NCI-H1048 (cell line): ENCODE measurements around the gene GDAP1L1.
"Not testable (repeated sequence)": the region's sequence is repeated elsewhere in the genome, so short reads cannot be mapped to it uniquely, and the experiment has no call there.

Source experiments
- DNase-seq: peaks from one replicate; lab custom pipeline; 2025; lab: John Stamatoyannopoulos, UW

GDAP1L1 gene

DNA sequence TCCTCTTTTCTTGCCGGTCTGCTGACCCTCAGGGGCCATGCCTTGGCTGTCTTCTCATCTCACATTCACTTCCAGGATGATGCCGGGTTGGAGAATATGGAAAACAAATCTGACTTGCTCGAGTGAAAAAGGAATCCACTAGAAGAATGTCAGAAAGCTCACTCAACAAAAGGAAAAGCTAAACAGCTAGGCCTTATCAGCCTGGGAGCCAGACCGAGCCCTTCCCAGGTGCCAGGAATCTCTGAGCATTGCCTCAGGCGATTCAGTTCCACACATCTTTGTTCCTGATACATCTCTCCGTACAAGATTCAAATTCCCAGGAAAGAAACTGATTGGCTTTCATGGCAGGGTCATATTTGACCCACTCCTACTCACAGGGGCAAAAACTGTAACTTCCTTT lies 27.3 kb upstream of the GDAP1L1 start:
- DNase-seq, result no peak

DNA sequence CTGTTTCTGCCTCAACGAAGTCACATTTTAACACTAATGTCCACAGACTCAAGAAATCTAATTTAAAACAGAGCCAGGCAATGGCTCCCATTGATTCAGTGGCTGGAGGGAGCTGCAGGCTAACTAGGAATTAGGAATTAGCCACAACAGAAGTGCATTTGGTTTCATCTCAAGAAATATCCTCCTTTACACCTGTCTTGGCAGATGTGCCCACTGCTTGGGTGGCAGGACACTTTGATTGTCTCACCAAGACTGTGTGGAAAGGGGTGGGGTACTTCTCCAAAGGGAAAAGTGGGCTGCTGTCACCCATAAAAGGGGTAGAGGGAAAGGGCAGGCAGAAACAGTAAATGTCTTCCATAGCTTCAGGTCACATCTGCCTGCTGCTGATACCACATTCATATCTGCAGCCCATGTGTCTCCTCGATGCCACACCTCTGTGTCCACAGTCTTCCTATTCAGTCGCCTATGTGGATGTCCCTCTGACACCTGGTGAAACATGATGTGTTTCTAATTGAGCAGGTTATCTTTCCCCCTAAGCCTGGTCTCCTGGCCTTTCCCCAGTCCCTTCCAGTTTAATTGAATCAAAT lies 25.6 kb upstream of the GDAP1L1 start:
- DNase-seq, result no peak

DNA sequence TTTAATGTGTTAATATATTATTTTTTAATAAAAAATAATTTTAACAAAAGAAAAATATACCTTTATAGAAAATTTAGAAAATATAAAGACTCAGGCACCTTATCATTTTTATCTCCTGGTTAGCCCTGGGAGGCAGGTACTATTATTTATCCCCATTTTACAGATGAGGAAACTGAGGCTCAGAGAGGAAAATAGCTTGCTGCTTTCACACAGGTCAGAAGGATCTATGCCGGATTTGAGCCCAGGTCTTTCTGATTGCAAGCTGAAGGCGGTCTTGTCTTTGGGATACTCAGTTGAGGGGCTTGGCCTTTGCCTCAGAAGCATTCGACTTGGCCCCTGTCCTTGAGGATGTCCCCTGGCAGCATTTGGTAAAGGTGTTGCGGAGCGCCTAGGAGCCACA lies 25.1 kb upstream of the GDAP1L1 start:
- no peak for DNase-seq

DNA sequence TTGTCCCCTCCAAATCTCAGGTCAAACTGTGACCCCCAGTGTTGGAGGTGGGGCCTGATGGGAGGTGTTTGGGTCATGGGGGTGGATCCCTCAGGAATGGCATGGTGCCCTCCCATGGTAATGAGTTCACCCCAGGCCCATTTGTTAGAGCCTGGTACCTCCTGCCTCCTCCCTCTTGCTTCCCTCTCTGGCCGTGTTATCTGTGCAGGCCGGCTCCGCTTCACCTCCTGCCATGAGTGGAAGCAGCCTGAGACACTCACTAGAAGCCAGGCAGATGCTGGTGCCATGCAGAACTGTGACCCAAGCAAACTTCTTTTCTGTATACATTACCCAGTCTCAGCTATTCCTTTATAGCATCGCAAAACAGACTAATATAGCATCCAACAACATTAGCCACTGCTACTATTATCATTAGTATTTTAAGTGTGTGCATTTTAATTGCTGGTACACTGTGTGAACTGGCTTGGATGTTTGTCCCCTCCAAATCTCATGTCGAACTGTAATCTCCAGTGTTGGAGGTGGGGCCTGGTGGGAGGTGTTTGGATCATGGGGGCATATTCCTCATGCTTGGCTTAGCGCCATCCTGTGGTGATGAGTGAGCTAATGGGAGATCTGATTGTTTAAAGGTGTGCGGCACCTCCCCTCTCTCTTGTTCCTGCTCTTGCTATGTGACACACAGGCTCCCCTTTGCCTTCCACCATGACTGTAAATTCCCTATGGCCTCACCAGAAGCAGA lies 24.3 kb upstream of the GDAP1L1 start:
- no peak for DNase-seq

DNA sequence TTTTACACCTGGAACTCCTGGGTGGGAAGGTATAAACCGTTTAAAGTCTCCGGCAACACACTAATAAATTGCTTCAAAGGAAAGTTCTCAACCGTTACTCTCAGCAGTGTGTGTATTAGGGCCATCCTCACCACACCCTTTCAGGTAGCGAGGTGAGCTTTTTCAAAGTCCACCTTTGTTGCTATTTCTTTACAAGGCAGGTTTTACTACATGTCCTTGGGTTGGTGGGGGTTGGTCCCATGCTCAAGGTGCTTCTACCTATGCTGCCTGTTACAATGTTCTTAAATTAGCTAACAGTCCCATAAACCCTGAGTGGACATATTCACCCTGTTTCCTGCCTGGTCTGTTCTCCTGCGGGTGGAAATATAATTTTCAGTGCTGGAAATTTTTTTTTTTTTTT lies 23.4 kb upstream of the GDAP1L1 start:
- no peak for DNase-seq

DNA sequence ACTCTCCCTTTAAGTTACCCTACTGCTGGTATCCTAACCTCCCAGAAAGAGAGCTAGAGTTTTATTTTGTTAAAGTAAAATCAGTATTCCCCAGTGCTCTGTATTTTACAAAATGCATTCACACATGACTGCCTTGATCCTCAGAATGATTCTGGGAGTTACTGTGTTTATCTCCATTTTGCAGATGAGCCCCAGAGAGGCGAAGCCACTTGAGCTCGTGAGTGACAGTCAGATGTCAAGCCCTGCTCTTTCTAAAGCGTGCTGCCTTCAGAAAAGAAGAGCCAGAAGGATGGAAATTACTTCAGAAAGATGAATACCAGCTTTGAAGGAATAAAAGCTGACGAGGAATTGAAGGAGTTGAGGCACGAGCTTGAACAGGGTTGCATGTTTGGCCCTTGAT lies 22.5 kb upstream of the GDAP1L1 start:
- DNase-seq, result no peak

DNA sequence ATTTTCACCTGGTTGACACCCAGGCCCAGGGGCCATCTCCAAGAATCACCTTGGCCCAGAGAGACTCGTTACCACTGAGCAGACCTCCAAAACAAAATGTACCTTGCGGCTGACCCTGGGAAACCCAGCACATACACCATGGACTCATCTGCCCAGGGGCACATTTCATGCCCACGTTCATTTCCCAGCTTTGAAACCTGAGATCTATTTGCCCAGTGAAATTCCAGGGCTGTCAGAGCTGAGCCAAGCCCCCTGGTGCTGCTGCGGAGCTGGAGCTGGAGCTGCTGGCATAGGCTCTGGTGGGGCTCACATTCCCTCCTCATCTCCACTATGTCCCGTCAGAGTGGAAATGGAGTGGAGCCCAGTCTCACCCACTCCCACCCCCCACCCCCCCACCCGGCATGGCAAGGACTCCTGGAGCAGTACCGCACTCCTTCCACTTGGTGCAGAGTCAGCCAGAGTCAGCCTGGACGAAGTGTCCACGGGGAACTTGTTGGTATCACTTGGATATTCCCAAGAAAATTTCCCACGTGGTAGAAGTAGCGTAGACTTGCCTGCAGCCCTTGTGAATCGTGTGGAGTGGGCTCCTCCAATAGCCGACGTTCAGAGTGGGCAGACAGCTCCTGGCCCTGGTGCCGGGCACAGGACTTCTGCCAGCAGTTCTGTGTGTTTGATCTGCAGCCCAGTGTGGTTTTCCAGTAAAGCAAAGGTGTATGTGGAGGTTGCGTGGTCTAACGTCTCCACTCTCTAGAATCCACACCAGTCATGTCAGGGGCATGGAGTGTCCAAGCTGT lies 18.4 kb upstream of the GDAP1L1 start:
- DNase-seq, result no peak

DNA sequence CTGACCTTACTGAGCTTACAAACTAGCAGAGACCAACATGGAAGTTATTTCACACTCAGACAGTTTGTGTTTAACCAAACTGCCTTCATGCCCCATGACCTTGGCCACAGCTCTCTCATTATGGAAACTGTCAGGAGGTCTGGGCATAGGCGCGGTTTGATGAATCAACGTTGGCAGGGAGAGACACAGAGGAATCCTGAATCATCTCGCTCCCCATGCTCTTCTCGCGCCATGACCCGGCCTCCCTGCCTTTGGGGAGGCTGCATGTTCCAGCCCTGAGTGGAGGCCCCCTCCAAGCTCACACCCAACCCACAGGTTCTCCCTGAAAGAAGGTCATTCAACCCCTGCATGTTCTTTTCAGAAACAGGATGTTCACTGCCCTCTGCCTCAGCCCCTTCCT lies 15.9 kb upstream of the GDAP1L1 start:
- DNase-seq, result no peak

DNA sequence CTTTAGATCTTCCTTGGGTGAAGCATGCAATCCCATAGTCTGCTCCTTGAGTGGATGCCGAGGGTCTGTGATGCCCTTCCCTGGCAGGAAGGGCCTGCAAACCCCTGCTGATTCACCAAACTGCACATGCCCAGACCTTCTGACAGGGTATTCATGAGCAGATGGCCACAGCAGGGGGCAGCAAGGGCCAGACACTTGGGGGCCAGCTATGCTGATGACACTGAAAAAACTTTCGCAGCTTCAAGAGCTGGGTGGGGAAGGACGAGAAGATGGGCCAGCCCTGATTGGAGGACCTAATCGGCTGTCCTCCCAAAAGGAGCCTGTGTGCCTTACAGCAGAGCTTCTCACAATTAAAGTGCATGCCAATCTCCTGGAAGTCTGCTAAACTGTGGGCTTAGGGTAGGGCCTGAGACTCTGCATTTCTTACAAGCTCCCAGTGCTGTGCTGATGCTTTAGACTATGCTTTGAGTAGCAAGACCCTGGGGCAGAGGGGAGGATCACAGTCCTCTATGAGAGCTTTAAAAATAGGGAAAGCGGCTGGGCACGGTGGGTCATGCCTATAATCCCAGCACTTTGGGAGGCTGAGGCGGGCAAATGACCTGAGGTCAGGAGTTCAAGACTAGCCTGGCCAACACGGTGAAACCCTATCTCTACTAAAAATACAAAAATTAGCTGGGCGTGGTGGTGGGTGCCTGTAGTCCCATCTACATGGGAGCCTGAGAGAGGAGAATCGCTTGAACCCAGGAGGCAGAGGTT lies 15.2 kb upstream of the GDAP1L1 start:
- no peak for DNase-seq

DNA sequence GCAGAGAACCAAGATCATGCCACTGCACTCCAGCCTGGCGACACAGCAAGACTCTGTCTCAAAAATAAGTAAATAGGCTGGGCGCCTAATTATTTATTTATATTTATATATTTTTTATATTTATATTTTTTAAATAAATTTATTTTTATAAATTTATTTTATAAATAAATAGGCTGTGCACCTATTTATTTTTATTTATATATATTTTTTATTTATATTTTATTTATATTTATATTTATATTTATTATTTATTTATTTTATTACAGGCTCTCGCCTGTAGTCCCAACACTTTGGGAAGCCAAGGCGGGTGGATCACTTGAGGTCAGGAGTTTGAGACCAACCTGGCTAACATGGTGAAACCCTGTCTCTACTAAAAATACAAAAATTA lies 14.6 kb upstream of the GDAP1L1 start:
- DNase-seq, result not testable (repeated sequence)

DNA sequence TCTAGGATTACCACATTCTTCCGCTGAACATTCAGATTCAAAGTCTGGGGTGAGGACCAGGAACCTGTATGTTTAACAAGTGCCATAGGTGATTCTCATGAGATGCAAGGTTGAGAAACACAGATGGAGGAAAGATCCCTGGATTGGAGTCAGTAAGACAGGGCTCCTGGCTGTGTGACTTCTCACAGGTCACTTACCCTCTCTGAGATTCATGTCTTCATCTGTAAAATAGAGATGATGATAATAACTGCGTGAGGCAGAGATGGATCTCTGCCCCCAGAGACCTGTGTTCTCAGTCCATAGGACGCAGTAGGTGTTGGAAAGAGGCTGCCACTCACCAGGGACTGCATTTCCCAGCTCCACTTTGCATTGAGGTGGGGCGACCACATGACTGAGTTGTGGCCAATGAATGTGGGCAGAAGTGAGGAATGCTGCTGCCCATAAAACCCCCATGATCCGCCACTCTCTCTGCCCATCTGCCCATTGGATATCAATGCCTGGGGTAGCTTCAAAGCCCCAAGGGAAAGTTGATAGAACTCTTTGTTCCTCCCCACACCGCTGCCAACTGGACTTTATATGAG lies 13.6 kb upstream of the GDAP1L1 start:
- no peak for DNase-seq

DNA sequence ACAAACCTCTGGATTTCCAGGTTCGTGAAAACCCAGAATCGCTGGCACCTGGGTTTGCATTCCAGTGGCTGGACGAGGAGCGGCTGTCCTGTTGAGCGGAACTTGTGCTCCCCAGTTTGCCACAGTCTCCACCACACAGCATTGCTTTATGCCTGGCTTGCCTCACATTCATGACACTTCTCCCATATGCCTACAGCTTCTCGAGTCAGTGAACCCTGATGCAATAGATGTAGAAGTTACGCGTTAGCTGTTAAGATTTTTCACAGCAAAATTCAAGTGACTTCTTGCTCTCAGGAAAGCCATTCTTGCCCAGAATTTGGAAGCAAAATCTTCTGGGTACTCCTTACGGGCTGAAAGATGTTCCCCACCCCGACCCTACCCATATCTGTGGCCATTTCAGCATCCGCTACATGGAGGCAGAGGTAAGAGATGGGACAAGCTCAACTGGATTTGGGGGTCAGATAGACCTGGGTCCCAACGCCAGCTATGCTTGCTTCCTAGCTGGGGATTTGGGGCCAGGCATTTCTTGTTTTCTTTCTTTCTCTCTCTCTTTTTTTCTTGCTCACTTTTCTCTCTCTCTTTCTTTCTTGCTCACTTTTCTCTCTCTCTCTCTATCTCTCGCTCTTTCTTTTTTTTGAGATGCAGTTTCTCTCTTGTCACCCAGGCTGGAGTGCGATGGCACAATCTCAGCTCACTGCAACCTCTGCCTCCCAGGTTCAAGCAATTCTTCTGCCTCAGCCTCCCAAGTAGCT lies 12.4 kb upstream of the GDAP1L1 start:
- DNase-seq, result no peak

DNA sequence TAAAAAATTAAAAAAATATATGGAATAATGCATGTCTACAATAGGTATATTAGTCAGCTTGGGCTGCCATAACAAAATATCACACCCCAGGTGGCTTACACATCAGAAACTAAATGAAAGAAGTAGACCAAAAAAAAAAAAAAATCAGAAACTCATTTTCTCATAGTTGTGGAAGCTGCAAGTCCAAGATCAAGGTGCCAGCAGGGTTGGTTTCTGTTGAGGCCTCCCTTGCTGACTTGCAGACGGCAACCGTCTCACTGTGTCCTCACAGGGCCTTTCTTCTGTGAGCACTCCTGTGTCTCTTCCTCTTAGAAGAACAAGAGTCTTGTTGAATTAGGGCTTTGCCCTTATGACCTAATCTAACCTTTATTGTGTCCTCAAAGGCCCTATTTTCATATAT lies 11.4 kb upstream of the GDAP1L1 start:
- DNase-seq, result no peak

DNA sequence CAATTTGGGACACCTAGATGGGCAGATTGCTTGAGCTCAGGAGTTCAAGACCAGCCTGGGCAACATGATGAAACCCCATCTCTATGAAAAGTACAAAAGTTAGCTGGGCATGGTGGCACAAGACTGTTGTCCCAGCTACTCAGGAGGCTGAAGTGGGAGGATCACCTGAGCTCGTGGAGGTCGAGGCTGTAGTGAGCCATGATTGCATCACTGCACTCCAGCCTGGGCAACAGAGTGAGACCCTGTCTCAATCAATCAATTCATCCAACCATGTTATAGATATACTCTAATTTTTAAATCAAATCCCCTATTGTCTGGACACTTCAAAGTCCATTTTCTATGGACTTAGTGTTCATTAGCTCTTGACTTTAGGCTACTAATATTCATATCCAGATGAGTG lies 10.3 kb upstream of the GDAP1L1 start:
- not testable (repeated sequence) for DNase-seq

DNA sequence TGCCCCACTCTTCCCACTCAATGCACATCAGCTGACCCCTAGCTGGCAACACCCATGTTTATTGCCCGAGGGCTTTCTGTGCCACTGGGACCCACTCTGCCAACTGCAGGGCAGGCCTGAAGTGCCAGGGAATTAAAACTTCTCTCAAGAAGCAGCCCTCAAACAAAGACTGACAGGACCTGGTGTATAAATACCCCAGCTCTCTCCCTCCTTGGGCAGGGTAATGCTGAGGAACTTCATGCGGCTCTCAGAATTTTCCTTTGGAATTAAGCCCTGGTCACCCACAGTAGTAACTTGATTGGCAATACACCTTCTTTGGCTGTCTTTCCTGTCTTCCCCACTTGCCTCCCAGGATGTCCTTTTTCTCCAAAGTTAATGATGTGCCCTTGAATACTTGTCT lies 5.3 kb upstream of the GDAP1L1 start:
- no peak for DNase-seq

DNA sequence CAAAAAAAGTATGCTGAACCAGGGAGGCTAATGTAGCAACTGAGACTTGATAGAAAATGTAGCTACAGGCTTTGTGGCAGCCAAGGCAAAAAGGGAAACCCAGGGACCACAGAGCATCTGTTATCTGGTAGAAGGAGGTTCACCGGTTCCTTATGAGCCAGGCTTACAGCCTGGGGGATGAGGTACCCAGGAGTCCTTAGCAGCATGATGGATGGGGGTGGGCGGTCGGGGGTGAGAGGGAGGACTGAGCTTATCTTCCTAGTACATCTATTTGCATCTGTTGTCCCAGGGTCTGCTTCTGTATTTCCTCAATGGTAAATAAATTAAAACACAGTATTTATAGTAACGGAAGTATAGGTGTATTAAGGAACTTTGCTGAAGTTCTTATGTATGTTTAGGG lies 1.1 kb upstream of the GDAP1L1 start:
- DNase-seq, result no peak

DNA sequence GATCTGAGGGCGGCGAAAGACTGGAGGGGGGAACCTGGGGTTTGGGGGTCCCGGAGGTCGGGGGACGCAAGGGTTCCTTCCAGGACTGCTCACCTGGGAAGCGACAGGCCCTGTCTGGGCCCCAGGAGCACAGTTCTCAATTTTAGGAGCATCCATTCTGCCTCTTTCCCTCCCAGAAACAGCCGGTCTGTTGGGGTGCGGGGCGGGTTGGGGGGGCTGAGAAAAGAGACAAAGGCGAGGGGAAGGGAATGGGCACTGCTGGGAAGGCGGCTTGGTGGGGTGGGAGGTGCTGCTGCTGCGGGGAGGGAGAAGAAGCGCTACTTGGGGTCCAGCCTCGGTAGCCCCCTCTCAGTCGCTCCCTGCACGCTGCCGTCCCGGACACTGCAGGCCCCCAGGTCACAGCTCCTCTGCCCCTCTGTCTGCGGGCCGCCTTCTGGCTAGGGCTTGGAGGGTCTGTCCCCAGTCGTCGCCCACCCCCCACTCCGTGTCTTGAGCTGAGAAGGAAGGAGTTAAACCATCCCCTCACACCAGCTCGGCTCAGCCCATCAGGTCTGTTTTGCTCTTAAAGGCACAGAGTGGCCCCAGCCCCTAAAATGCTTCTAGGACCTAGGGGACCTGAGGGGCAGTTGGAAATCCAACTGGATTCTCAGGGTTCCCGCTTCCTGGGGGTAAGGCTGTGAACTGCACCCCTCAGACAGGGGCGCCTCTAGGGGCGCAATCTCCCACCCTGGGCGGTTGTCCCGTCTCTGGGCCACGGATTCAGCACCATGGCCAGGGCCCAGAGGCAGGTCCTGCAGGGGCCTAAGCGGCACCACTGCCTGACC lies 690 bp downstream of the GDAP1L1 start:
- no peak for DNase-seq

DNA sequence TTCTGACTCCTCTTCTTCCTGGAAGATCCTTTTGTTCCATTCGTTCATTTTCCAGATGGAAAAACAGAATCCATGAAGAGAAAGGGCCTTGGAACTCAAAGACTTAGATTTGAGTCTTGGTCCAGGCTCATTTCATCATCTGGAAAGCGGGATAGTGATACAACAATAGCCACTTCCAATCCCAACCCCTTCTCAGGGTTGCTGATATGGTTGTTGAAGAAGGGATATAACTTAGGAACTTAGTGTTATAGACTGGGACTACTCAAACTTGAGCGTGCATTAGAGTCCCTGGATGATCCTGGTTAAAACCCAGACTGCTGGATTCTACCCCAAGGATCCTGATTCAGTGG lies 1.3 kb downstream of the GDAP1L1 start:
- no peak for DNase-seq

DNA sequence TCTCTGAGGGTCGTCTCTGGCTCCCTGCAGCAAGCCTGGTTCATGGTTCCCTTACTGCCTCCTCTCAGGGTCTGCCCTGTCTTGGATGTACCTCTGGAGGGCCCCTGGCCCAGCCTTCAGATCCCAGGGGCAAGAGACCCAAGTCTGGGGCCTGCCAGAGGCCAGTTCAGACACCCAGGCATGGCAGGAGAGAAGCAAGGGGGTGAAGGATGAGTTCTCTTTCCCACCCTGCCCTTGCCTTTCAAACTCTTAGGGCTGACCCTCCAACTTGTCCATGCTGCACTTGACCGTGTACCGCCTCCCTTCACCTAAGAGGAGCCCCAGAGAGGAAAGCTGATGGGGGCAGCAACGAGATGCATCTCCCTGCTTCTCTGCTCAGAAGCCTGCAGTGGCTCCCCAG lies 4.2 kb downstream of the GDAP1L1 start:
- DNase-seq, result no peak

DNA sequence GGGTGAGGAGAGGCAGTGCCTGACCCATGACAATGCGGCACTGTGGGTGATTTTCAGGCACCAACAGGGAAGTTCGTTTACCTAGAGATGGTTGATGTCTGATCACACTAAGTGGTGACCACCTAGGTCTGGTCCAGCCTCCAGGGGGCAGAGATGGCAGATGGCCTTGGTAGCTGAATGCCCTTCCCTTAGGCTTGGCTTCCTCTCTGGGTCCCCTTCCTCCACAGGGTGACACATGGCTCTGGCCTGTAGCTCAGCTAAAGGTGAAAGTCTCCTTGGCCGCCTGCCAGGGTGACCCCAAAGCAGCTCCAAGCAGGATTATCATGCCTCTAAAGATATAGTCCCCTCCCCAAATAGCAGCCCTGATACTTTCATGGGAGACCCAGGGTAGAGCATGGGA lies 6.4 kb downstream of the GDAP1L1 start:
- no peak for DNase-seq

DNA sequence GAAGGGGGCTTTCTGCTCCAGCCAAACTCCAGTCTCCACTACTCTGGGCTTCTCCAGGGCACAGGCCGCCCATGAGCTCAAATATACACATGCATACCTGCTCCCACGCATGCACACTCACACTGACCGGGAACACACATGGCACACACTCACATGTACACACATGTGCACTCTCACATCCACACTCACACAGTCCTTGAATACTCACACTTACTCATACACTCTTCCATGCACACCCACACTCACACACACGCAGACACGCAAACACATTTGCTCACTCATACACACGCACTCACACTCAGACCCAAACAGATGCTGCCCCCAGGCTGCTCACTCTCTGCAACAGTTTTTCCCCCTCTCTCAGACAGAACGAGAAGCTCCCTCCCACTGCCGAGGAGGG lies 7.0 kb downstream of the GDAP1L1 start:
- no peak for DNase-seq
